Measurements from ENCODE around the gene ZNF76. TPM values are rescaled to one million over a fixed set of nuclear protein-coding genes. Genes with fewer than 3 reads are reported as not detected.

ZNF76 gene
- total RNA-seq, 1 donor from 2014 or later: 12.7 TPM

- no peaks in the 10 kb centered on the region for H3K9me3 Mint-ChIP-seq (ENCODE audit: unreplicated experiment)
- H3K4me2 ChIP-seq (ENCODE audit: low read length): no peak overlapping the region
- no peaks in the 10 kb centered on the region for H3K4me1 Mint-ChIP-seq (ENCODE audit: low read depth, unreplicated experiment)
- no peaks in the 10 kb centered on the region for H4K20me1 ChIP-seq (ENCODE audit: insufficient read depth, low read length)
- no peak for FAIRE-seq
- H3K27ac ChIP-seq (ENCODE audit: low read depth, low read length): no peak overlapping the region
- TF ChIP-seq, protein P1, sequence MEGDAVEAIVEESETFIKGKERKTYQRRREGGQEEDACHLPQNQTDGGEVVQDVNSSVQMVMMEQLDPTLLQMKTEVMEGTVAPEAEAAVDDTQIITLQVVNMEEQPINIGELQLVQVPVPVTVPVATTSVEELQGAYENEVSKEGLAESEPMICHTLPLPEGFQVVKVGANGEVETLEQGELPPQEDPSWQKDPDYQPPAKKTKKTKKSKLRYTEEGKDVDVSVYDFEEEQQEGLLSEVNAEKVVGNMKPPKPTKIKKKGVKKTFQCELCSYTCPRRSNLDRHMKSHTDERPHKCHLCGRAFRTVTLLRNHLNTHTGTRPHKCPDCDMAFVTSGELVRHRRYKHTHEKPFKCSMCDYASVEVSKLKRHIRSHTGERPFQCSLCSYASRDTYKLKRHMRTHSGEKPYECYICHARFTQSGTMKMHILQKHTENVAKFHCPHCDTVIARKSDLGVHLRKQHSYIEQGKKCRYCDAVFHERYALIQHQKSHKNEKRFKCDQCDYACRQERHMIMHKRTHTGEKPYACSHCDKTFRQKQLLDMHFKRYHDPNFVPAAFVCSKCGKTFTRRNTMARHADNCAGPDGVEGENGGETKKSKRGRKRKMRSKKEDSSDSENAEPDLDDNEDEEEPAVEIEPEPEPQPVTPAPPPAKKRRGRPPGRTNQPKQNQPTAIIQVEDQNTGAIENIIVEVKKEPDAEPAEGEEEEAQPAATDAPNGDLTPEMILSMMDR (IDR thresholded peaks at IDR 0.05; ENCODE audit: insufficient read depth, low read depth, low read length): no peak
- no peak for TF ChIP-seq EZH2 (IDR thresholded peaks at IDR 0.05; ENCODE audit: insufficient read depth, low read length)
- H3K4me3 Mint-ChIP-seq (ENCODE audit: unreplicated experiment): no peak overlapping the region
- H3K36me3 Mint-ChIP-seq (ENCODE audit: low read depth, unreplicated experiment): peaks cover 43% of the 10 kb centered on the region
- no peaks in the 10 kb centered on the region for H3K27me3 ChIP-seq (ENCODE audit: insufficient read depth, low read length)
- H2AFZ ChIP-seq (ENCODE audit: low read depth, low read length): no peak overlapping the region
- H3K27ac Mint-ChIP-seq (ENCODE audit: unreplicated experiment): no peak overlapping the region
- H3K79me2 ChIP-seq (ENCODE audit: insufficient read depth, low read length): no peaks in the 10 kb centered on the region
- H3K27me3 Mint-ChIP-seq (ENCODE audit: low read depth, unreplicated experiment): no peaks in the 10 kb centered on the region
- no peak for DNase-seq (ENCODE audit: low read depth)
- no peak overlapping the region for H3K9ac ChIP-seq (ENCODE audit: low read length)
- no peaks in the 10 kb centered on the region for H3K9me3 ChIP-seq (ENCODE audit: insufficient read depth, low read depth, low read length)
- H3K36me3 ChIP-seq (ENCODE audit: insufficient read depth, low read length): peaks cover 9% of the 10 kb centered on the region
- H3K4me1 ChIP-seq (ENCODE audit: insufficient read depth, low read length): peaks cover 4% of the 10 kb centered on the region
- no peak overlapping the region for H3K4me3 ChIP-seq (ENCODE audit: insufficient read depth, low read depth, low read length)
These were observed 29.3 kb downstream of the ZNF76 start for GRCh38 chr6:35288834-35289233.

- no peak overlapping the region for H3K27ac ChIP-seq (ENCODE audit: low read depth, low read length)
- H3K79me2 ChIP-seq (ENCODE audit: insufficient read depth, low read length): no peaks in the 10 kb centered on the region
- H3K27me3 Mint-ChIP-seq (ENCODE audit: low read depth, unreplicated experiment): no peaks in the 10 kb centered on the region
- peaks cover 4% of the 10 kb centered on the region for H3K4me1 ChIP-seq (ENCODE audit: insufficient read depth, low read length)
- H3K27me3 ChIP-seq (ENCODE audit: insufficient read depth, low read length): no peaks in the 10 kb centered on the region
- no peak overlapping the region for H3K27ac Mint-ChIP-seq (ENCODE audit: unreplicated experiment)
- no peak overlapping the region for H3K4me3 ChIP-seq (ENCODE audit: insufficient read depth, low read depth, low read length)
- H4K20me1 ChIP-seq (ENCODE audit: insufficient read depth, low read length): no peaks in the 10 kb centered on the region
- DNase-seq (ENCODE audit: low read depth) (no peak), FAIRE-seq (no peak)
- H2AFZ ChIP-seq (ENCODE audit: low read depth, low read length): no peak overlapping the region
- H3K4me2 ChIP-seq (ENCODE audit: low read length): no peak overlapping the region
- TF ChIP-seq, protein P1 (IDR thresholded peaks at IDR 0.05; ENCODE audit: insufficient read depth, low read depth, low read length): no peak
- no peaks in the 10 kb centered on the region for H3K4me1 Mint-ChIP-seq (ENCODE audit: low read depth, unreplicated experiment)
- H3K9me3 ChIP-seq (ENCODE audit: insufficient read depth, low read depth, low read length): no peaks in the 10 kb centered on the region
- H3K9ac ChIP-seq (ENCODE audit: low read length): no peak overlapping the region
- H3K9me3 Mint-ChIP-seq (ENCODE audit: unreplicated experiment): no peaks in the 10 kb centered on the region
- H3K36me3 Mint-ChIP-seq (ENCODE audit: low read depth, unreplicated experiment): peaks cover 53% of the 10 kb centered on the region
- no peak overlapping the region for H3K4me3 Mint-ChIP-seq (ENCODE audit: unreplicated experiment)
- H3K36me3 ChIP-seq (ENCODE audit: insufficient read depth, low read length): peaks cover 3% of the 10 kb centered on the region
These were observed 32.0 kb downstream of the ZNF76 start for GRCh38 chr6:35291491-35291890.

DNA sequence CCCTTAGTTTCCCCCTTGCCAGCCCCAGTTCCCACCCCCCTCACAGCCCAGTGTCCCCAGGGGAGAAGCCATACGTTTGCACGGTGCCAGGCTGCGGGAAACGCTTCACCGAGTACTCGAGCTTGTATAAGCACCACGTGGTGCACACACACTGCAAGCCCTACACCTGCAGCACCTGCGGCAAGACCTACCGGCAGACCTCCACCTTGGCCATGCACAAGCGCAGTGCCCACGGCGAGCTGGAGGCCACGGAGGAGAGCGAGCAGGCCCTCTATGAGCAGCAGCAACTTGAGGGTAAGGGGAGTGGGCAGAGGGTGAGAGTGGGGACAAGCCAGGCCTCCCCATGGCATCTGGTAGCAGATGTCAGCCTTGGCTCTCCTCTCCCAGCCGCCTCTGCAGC lies 33.0 kb downstream of the ZNF76 start:
- FAIRE-seq (no peak), DNase-seq (ENCODE audit: low read depth) (no peak)
- no peak overlapping the region for H3K27ac ChIP-seq (ENCODE audit: low read depth, low read length)
- peaks cover 47% of the 10 kb centered on the region for H3K36me3 Mint-ChIP-seq (ENCODE audit: low read depth, unreplicated experiment)
- no peak overlapping the region for H2AFZ ChIP-seq (ENCODE audit: low read depth, low read length)
- H3K9me3 ChIP-seq (ENCODE audit: insufficient read depth, low read depth, low read length): no peaks in the 10 kb centered on the region
- no peaks in the 10 kb centered on the region for H4K20me1 ChIP-seq (ENCODE audit: insufficient read depth, low read length)
- peaks cover 9% of the 10 kb centered on the region for H3K4me1 ChIP-seq (ENCODE audit: insufficient read depth, low read length)
- H3K36me3 ChIP-seq (ENCODE audit: insufficient read depth, low read length): no peaks in the 10 kb centered on the region
- no peaks in the 10 kb centered on the region for H3K4me1 Mint-ChIP-seq (ENCODE audit: low read depth, unreplicated experiment)
- H3K27ac Mint-ChIP-seq (ENCODE audit: unreplicated experiment): no peak overlapping the region
- no peak overlapping the region for H3K9ac ChIP-seq (ENCODE audit: low read length)
- H3K4me3 ChIP-seq (ENCODE audit: insufficient read depth, low read depth, low read length): no peak overlapping the region
- no peaks in the 10 kb centered on the region for H3K79me2 ChIP-seq (ENCODE audit: insufficient read depth, low read length)
- H3K9me3 Mint-ChIP-seq (ENCODE audit: unreplicated experiment): no peaks in the 10 kb centered on the region
- H3K4me3 Mint-ChIP-seq (ENCODE audit: unreplicated experiment): no peak overlapping the region
- TF ChIP-seq EZH2 (IDR thresholded peaks at IDR 0.05; ENCODE audit: insufficient read depth, low read length): no peak
- TF ChIP-seq, protein P1 (IDR thresholded peaks at IDR 0.05; ENCODE audit: insufficient read depth, low read depth, low read length): no peak
- H3K27me3 ChIP-seq (ENCODE audit: insufficient read depth, low read length): no peaks in the 10 kb centered on the region
- no peaks in the 10 kb centered on the region for H3K27me3 Mint-ChIP-seq (ENCODE audit: low read depth, unreplicated experiment)
- H3K4me2 ChIP-seq (ENCODE audit: low read length): no peak overlapping the region
